ENCODE data around the gene B3GALT5. TPM values are rescaled to one million over a fixed set of nuclear protein-coding genes. Genes with fewer than 3 reads are reported as not detected.

Gene B3GALT5
- total RNA-seq, 8 experiments from 2014 or later = 0.04 to 3.4 (median 0.99) TPM

- Histone ChIP-seq H3K4me1 (replicated peaks in 1 of 2) (peaks cover 0 to 3% of the 10 kb centered on the region in 2 donors), H3K4me3 (no peak overlapping the region), H3K27ac (no peak overlapping the region)
- 0 to 100% (median 91%) methylated on average over 1 to 10 of the region's 10 CpGs; no CpG with 5 or more reads in 2 of the 10 experiments for WGBS, 10 experiments
- ATAC-seq (replicated peaks in 6 of 8) = no peak
- in situ Hi-C loops (cut with MboI; ENCODE audit: low pct_unique_long_range_greater_than_20kb in 2 of 9, low sequenced_read_pairs in 9 of 9, unreplicated experiment in 9 of 9) = no loop called here
Measured at GRCh38 chr21:39667353-39667891, 54.7 kb downstream of the B3GALT5 start.

GRCh38 chr21:39668369-39668768 is 55.6 kb downstream of the B3GALT5 start:
- in situ Hi-C loops (cut with MboI; ENCODE audit: low pct_unique_long_range_greater_than_20kb in 2 of 9, low sequenced_read_pairs in 9 of 9, unreplicated experiment in 9 of 9) = no loop called here
- Histone ChIP-seq H3K4me1 (replicated peaks in 1 of 2) (no peaks in the 10 kb centered on the region), H3K4me3 (no peak overlapping the region), H3K27ac (no peak overlapping the region)
- WGBS, 10 experiments = 40 to 91% (median 88%) methylated on average over 1 to 4 of the region's 9 CpGs; no CpG with 5 or more reads in 5 of the 10 experiments
- ATAC-seq (replicated peaks in 6 of 8) = no peak

- WGBS, 10 experiments = 71 to 91% (median 79%) methylated on average over 1 to 4 of the region's 9 CpGs; no CpG with 5 or more reads in 4 of the 10 experiments
- in situ Hi-C loops (cut with MboI; ENCODE audit: low pct_unique_long_range_greater_than_20kb in 2 of 9, low sequenced_read_pairs in 9 of 9, unreplicated experiment in 9 of 9) = no loop called here
- Histone ChIP-seq H3K27ac (no peak overlapping the region), H3K4me1 (replicated peaks in 1 of 2) (no peaks in the 10 kb centered on the region), H3K4me3 (no peak overlapping the region)
- ATAC-seq (replicated peaks in 6 of 8) = peak in 1 of 8 experiments; percentile 15
Measured at GRCh38 chr21:39669485-39669884, 56.7 kb downstream of the B3GALT5 start.

GRCh38 chr21:39669976-39670661 is 57.4 kb downstream of the B3GALT5 start:
- no peak for ATAC-seq (replicated peaks in 6 of 8)
- Histone ChIP-seq H3K4me1 (replicated peaks in 1 of 2) (peaks cover 0 to 3% of the 10 kb centered on the region in 2 donors), H3K27ac (no peak overlapping the region), H3K4me3 (no peak overlapping the region)
- WGBS, 10 experiments = 53 to 100% (median 84%) methylated on average over 1 to 4 of the region's 8 CpGs; no CpG with 5 or more reads in 2 of the 10 experiments
- in situ Hi-C loops (cut with MboI; ENCODE audit: low pct_unique_long_range_greater_than_20kb in 2 of 9, low sequenced_read_pairs in 9 of 9, unreplicated experiment in 9 of 9) = no loop called here

- in situ Hi-C loops (cut with MboI; ENCODE audit: low pct_unique_long_range_greater_than_20kb in 2 of 9, low sequenced_read_pairs in 9 of 9, unreplicated experiment in 9 of 9) = no loop called here
Measured at GRCh38 chr21:39670701-39671100, 58.0 kb downstream of the B3GALT5 start.

GRCh38 chr21:39671986-39672385 is 59.2 kb downstream of the B3GALT5 start:
- H3K4me1 ChIP-seq (replicated peaks in 1 of 2) = peaks cover 11 to 14% of the 10 kb centered on the region in 2 donors
- ATAC-seq (replicated peaks in 6 of 8) = no peak
- H3K27ac ChIP-seq = no peak overlapping the region
- 0 to 99% (median 89%) methylated on average over 1 to 8 of the region's 8 CpGs; no CpG with 5 or more reads in 1 of the 10 experiments for WGBS, 10 experiments
- no peak overlapping the region for H3K4me3 ChIP-seq
- in situ Hi-C loops (cut with MboI; ENCODE audit: low pct_unique_long_range_greater_than_20kb in 2 of 9, low sequenced_read_pairs in 9 of 9, unreplicated experiment in 9 of 9) = no loop called here

More at GRCh38 chr21:39670701-39671100, 58.0 kb downstream of the B3GALT5 start:
- Histone ChIP-seq H3K4me3 (no peak overlapping the region), H3K4me1 (replicated peaks in 1 of 2) (peaks cover under 1 to 3% of the 10 kb centered on the region in 2 donors), H3K27ac (no peak overlapping the region)
- ATAC-seq (replicated peaks in 6 of 8) = no peak
- WGBS, 10 experiments = 0 to 100% (median 0%) methylated on average over 1 to 2 of the region's 2 CpGs; no CpG with 5 or more reads in 1 of the 10 experiments

GRCh38 chr21:39673163-39673562 is 60.4 kb downstream of the B3GALT5 start:
- in situ Hi-C loops (cut with MboI; ENCODE audit: low pct_unique_long_range_greater_than_20kb in 2 of 9, low sequenced_read_pairs in 9 of 9, unreplicated experiment in 9 of 9) = no loop called here
- no peak overlapping the region for H3K27ac ChIP-seq
- ATAC-seq (replicated peaks in 6 of 8) = no peak
- H3K4me1 ChIP-seq (replicated peaks in 1 of 2) = peaks cover 11 to 18% of the 10 kb centered on the region in 2 donors
- H3K4me3 ChIP-seq = no peak overlapping the region
- WGBS, 10 experiments = 100% methylated on average over 1 to 2 of the region's 9 CpGs; no CpG with 5 or more reads in 8 of the 10 experiments

- 30 to 88% (median 63%) methylated on average over 1 to 6 of the region's 11 CpGs; no CpG with 5 or more reads in 4 of the 10 experiments for WGBS, 10 experiments
- ATAC-seq (replicated peaks in 6 of 8) = no peak
- in situ Hi-C loops (cut with MboI; ENCODE audit: low pct_unique_long_range_greater_than_20kb in 2 of 9, low sequenced_read_pairs in 9 of 9, unreplicated experiment in 9 of 9) = no loop called here
- H3K4me3 ChIP-seq = no peak overlapping the region
- no peak overlapping the region for H3K27ac ChIP-seq
- peaks cover 11 to 18% of the 10 kb centered on the region in 2 donors for H3K4me1 ChIP-seq (replicated peaks in 1 of 2)
Measured at GRCh38 chr21:39673736-39674135, 61.0 kb downstream of the B3GALT5 start.

GRCh38 chr21:39674801-39675200 is 62.1 kb downstream of the B3GALT5 start:
- Histone ChIP-seq H3K4me3 (no peak overlapping the region), H3K27ac (no peak overlapping the region), H3K4me1 (replicated peaks in 1 of 2) (peaks cover 11 to 18% of the 10 kb centered on the region in 2 donors)
- in situ Hi-C loops (cut with MboI; ENCODE audit: low pct_unique_long_range_greater_than_20kb in 2 of 9, low sequenced_read_pairs in 9 of 9, unreplicated experiment in 9 of 9) = no loop called here
- ATAC-seq (replicated peaks in 6 of 8) = no peak
- WGBS, 10 experiments = 62% methylated on average over 9 of the region's 10 CpGs; no CpG with 5 or more reads in 9 of the 10 experiments

GRCh38 chr21:39675590-39675989 is 62.9 kb downstream of the B3GALT5 start:
- in situ Hi-C loops (cut with MboI; ENCODE audit: low pct_unique_long_range_greater_than_20kb in 2 of 9, low sequenced_read_pairs in 9 of 9, unreplicated experiment in 9 of 9) = no loop called here
- Histone ChIP-seq H3K4me3 (no peak overlapping the region), H3K4me1 (replicated peaks in 1 of 2) (peaks cover 11 to 18% of the 10 kb centered on the region in 2 donors), H3K27ac (peak overlapping the region; percentile 15 to 47)
- WGBS, 10 experiments = 0 to 97% (median 81%) methylated on average over 1 to 11 of the region's 12 CpGs; no CpG with 5 or more reads in 1 of the 10 experiments
- ATAC-seq (replicated peaks in 6 of 8) = peak in 4 of 8 experiments; percentile 32 to 48 (median 35)

GRCh38 chr21:39675993-39676661 is 63.4 kb downstream of the B3GALT5 start:
- ATAC-seq (replicated peaks in 6 of 8) = peak in 5 of 8 experiments; percentile 94 to 97 (median 95)

GRCh38 chr21:39680216-39680615 is 67.5 kb downstream of the B3GALT5 start:
- 28 to 100% (median 85%) methylated on average over 1 to 4 of the region's 4 CpGs for WGBS, 10 experiments
- H3K4me3 ChIP-seq = no peak overlapping the region
- H3K4me1 ChIP-seq (replicated peaks in 1 of 2) = peaks cover 11 to 14% of the 10 kb centered on the region in 2 donors
- no peak overlapping the region for H3K27ac ChIP-seq
- in situ Hi-C loops (cut with MboI; ENCODE audit: low pct_unique_long_range_greater_than_20kb in 2 of 9, low sequenced_read_pairs in 9 of 9, unreplicated experiment in 9 of 9) = no loop called here
- no peak for ATAC-seq (replicated peaks in 6 of 8)

More at GRCh38 chr21:39675993-39676661, 63.4 kb downstream of the B3GALT5 start:
- 11 to 86% (median 57%) methylated on average over 1 to 8 of the region's 14 CpGs for WGBS, 10 experiments
- peaks cover 11 to 18% of the 10 kb centered on the region in 2 donors for H3K4me1 ChIP-seq (replicated peaks in 1 of 2)
- peak overlapping the region; percentile 15 to 47 for H3K27ac ChIP-seq
- no peak overlapping the region for H3K4me3 ChIP-seq
- in situ Hi-C loops (cut with MboI; ENCODE audit: low pct_unique_long_range_greater_than_20kb in 2 of 9, low sequenced_read_pairs in 9 of 9, unreplicated experiment in 9 of 9) = no loop called here

GRCh38 chr21:39681257-39681656 is 68.5 kb downstream of the B3GALT5 start:
- WGBS, 10 experiments = 16 to 80% (median 63%) methylated on average over 2 to 4 of the region's 4 CpGs
- H3K27ac ChIP-seq = no peak overlapping the region
- in situ Hi-C loops (cut with MboI; ENCODE audit: low pct_unique_long_range_greater_than_20kb in 2 of 9, low sequenced_read_pairs in 9 of 9, unreplicated experiment in 9 of 9) = no loop called here

More at GRCh38 chr21:39681257-39681656, 68.5 kb downstream of the B3GALT5 start:
- ATAC-seq (replicated peaks in 6 of 8) = no peak
- H3K4me1 ChIP-seq (replicated peaks in 1 of 2) = peaks cover 4 to 11% of the 10 kb centered on the region in 2 donors
- no peak overlapping the region for H3K4me3 ChIP-seq

All from motor neuron (in vitro differentiated cells).